ENCODE measurements around the gene MAML3.

Gene MAML3

GRCh38 chr4:140071806-140072205 is 82.2 kb downstream of the MAML3 start:
- peak; percentile 97 for DNase-seq (ENCODE audit: low spot score)

- no peak for DNase-seq (ENCODE audit: low spot score)
Observed at GRCh38 chr4:140070973-140071372, 83.0 kb downstream of the MAML3 start.

DNA sequence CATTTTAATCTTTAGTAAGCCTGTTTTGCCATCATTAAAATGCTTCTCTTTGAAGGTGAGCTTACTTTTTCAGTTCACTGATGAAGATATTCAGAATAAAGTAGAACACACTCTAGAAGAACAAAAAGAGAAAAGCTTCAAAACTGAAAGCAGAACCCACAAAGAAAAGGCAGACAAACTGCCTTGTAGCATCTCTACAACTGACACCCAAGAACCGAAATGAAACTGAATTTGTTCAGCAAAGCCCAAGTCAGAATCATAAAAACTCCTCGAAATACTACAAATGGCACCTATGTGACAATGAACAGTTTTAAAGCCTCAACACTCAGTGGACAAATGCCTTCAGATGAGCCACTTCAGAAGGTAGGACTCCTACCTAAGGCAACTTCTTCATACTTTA is 83.6 kb downstream of the MAML3 start:
- no peak for DNase-seq (ENCODE audit: low spot score)

GRCh38 chr4:140069066-140069465 is 84.9 kb downstream of the MAML3 start:
- DNase-seq (ENCODE audit: low spot score): no peak

- DNase-seq (ENCODE audit: low spot score): no peak
Observed at GRCh38 chr4:140068271-140068670, 85.7 kb downstream of the MAML3 start.

DNA sequence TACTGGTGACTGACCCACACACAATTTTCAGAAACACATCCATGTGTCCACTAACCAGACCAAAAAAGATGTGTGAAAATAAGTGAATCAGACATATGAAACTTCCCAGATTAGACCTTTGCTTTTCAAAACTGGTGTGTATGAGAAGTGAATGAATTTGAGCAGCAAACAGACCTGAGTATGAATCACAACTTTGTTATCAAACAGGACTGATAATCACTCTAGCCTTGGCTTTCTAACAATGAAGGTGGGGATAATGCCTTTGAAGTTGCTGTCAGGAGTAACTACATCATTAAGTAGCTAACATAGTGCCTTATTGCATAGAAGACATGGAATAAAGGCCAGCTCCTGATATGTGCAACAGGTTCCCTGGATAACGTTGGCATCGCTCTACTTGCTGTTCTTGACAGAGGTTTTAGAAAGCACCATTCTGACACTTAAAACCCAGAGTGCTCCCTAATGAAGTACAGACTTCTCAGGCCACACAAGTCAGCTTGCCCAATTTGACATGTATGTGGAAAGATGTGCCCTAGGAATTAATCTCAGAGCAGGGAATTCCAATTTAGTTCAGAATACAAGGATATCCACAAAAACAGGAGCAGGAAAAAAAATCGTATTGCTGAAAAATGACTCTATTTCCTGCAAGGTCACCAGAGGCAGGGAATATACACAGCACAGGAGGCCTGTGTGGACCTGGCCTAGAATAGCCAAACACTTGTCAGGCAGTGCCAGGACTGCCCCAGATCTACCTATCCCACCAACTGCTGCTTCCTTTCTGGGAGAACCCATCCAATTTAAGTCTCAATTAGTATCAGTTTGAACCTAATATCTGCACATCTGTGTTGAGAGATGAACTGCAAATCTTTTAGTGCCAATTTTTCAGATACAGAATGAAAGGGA is 87.7 kb downstream of the MAML3 start:
- no peak for DNase-seq (ENCODE audit: low spot score)

DNA sequence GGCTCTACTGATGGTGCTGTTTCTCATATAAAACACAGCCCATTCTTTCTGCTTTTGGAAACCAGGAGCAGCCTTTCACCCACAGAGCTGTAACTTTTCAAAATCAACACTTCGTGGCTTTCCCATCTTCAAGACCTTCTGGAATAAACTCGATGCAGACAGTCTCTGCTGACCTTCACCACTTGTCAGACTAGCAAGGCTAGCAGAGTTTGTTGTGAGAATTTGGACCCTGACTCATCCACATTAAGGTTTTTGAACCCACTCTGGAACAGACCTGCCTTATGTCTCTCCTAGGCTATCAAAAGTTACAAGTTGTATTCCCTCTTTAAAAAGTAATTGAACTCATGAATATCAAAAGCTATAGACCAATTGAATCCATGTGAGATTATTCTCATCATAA is 88.6 kb downstream of the MAML3 start:
- no peak for DNase-seq (ENCODE audit: low spot score)

- DNase-seq (ENCODE audit: low spot score): no peak
Observed at GRCh38 chr4:140061659-140062289, 92.2 kb downstream of the MAML3 start.

- DNase-seq (ENCODE audit: low spot score): no peak
Observed at GRCh38 chr4:140061194-140061593, 92.8 kb downstream of the MAML3 start.

DNA sequence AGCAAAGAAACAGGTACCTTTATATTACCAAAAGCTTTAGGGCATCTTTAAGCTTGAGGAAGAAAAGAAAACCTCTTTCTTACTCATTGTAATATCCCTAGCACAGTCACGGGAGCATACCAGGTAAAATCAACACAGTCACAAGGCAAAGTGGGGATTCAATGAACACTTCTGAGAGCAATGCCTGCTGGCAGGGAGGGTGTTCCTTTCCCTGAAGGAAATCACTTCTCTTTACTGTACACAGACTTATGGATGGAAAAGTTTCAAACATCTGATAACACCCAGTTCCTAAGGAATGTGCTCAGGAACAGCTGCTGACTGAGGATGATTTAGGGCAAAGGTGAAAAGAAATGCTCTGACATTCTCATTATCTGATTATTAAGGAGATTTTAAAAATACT is 94.8 kb downstream of the MAML3 start:
- no peak for DNase-seq (ENCODE audit: low spot score)

DNA sequence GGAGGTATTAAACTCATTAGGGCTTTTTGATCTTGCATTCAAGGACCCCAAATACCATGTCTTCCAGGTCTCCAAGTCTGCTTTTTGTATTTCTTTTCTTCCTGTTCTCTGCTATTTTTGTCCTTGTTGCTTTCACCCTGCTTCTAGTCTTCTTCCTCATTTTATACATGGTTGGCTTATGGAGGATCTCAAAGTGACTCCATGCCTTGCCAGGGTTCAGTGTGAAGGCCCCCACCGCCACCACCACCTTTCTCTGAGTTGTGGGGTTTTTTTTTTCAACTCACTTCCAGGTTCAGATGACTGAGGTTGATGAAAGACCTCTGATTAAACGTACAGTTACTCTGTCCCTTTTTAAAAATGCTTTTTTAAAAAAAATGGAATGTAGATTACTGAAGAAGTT is 96.3 kb downstream of the MAML3 start:
- DNase-seq (ENCODE audit: low spot score): no peak

- DNase-seq (ENCODE audit: low spot score): no peak
Observed at GRCh38 chr4:140056015-140056414, 98.0 kb downstream of the MAML3 start.

- no peak for DNase-seq (ENCODE audit: low spot score)
Observed at GRCh38 chr4:140054861-140055260, 99.1 kb downstream of the MAML3 start.

DNA sequence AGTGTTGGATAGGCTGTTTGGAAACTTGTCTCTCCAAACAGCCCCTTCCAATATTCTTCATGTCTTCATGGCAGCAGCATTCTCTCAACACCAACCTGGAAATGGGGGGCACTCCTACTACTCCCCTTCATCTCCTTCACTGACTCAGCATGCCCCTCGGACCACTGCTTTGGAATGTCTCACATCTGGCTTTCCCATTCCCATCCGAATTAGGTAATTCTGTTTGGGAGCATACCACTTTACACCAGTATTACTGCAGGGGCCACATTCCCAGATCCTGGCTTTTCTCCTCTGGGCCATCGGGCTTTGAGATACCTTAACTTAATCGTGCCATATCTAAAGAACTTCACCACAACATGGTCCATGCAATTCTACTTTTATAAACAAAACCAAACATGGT is 100.8 kb downstream of the MAML3 start:
- DNase-seq (ENCODE audit: low spot score): no peak

- peak; percentile 72 for DNase-seq (ENCODE audit: low spot score)
Observed at GRCh38 chr4:140052050-140052449, 101.9 kb downstream of the MAML3 start.

DNA sequence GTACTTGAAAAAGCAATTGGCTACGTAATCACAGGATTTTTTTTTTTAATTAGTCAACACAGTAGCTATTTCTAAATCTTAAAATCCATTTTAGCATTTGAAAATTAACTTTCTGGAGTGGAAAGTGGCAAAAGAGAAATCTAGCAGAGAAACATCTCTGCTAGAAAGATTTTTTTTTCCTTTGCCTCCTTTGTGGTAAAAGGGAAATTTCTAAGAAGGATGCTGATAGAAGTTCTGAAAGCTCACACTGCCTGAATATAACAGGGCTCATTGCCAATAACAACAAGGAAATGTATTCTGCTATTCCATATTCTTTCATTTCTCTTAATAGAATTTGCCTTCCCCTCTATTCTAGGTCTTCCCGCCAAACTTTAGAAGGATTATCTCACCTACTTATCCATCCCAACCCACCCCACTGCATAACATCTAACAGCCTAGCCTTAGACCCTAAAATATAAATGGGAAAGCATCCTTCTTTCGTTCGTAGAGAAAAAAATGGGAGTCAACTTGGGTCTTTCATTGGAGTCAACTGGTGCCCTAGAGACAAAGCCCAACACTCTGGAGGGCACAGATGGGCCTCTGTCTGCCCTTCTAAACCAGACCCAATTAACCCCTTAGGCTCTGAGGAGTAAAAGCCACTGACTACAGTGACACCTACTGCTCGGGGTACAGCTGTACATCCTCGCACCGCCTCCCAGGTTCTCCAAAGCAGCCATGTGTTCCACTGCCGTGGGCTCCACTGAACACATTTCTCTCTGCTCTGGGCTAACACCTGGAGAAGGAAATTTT is 103.9 kb downstream of the MAML3 start:
- peak; percentile 64 for DNase-seq (ENCODE audit: low spot score)

GRCh38 chr4:140049024-140049848 is 104.7 kb downstream of the MAML3 start:
- peak; percentile 36 for DNase-seq (ENCODE audit: low spot score)

DNA sequence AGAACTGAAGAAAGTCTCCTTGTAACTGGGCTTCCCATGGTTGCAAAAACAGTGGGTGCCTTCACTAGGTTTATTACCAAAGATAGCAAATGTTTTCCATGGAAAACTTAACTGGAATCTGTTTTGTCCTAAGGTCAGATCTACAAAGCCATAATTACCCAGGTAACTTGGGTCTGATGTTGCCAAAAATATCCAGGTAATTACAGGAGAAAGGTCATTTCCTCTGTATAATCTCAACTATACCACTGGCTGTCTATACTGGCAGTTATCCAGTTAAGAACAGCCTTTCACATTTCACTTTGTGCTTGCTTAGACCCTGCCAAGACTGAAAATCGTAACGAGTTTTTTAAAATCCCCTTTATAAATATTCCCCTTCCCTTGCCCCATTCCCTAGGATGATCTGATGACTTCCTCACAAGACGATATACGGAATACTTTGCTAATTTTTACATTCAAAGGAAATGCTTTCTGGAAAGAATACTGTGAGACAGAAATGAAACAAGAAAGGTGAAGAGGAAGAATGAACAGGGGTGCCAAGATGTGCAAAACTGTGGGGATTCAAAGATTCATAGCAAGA is 105.5 kb downstream of the MAML3 start:
- no peak for DNase-seq (ENCODE audit: low spot score)

DNA sequence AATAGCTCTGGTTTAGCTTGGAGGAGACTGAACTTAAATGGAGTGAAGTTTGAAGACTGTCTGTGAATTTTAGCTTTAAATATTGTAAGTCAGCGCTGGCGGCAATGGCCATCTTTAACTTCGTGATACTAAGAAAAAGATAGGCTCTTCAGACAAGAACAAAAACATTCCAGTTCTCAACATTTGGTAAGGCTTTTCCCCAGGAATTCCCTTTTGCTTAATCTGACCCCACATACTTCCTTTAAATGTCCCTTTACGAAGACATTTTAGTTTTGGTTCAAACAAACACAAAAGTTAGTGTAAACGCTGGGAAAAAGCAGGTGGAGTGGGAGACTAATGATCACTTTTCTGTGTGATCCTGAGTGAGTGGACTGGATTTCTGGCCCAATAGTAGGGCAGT is 106.2 kb downstream of the MAML3 start:
- DNase-seq (ENCODE audit: low spot score): no peak

DNA sequence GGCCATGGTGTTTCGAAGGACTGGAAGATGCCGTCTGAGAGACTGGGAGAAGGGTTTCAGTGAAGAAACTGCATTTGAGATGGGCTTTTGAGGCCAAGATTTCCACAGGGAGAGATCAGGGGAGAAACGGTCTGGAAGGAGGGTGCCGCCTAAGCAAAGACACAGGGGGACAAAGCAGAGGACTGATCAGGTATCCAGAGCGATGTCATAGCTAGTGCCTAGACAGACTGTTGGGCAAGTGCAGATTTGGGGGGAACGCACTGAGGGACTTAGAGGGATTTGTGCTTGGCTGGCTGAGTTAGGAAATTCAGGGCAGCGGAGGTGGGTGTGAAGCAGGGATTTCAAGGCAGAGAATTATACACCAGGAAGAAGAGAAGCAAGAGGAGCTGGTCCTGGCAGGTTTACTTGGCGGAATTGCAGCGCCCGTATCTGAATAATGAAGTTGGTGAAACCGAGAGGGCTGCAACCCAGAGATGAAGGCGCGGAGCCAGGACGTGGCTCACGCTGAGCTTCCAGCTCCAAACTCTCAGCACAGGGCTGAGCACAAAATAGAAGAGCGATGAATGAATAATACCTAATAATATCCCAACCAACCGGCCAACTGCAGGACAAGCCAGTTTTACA is 106.9 kb downstream of the MAML3 start:
- DNase-seq (ENCODE audit: low spot score): no peak

GRCh38 chr4:140046543-140046942 is 107.4 kb downstream of the MAML3 start:
- no peak for DNase-seq (ENCODE audit: low spot score)

Data from COLO829 (cell line).